ENCODE measurements around the gene MYL4.

Gene MYL4

GRCh38 chr17:47192554-47192953 lies 16.6 kb upstream of the MYL4 start:
- no peaks in the 10 kb centered on the region for H3K4me1 ChIP-seq (ENCODE audit: control insufficient read depth, insufficient read depth, low read length)
- no peak overlapping the region for H3K9ac ChIP-seq (ENCODE audit: low read length in 2 of 2)
- H3K4me3 ChIP-seq (ENCODE audit: low read length in 2 of 2) = no peak overlapping the region
- H3K9me3 ChIP-seq (ENCODE audit: control insufficient read depth in 2 of 2, low read length in 2 of 2) = no peaks in the 10 kb centered on the region
- H3K27me3 ChIP-seq (ENCODE audit: control insufficient read depth in 1 of 2, insufficient read depth in 2 of 2, low read length in 2 of 2) = no peaks in the 10 kb centered on the region
- no peaks in the 10 kb centered on the region for H3K36me3 ChIP-seq (ENCODE audit: control insufficient read depth in 2 of 2, insufficient read depth in 2 of 2, low read length in 2 of 2)
- H3K27ac ChIP-seq (ENCODE audit: low read length) = no peak overlapping the region

- H3K36me3 ChIP-seq (ENCODE audit: control insufficient read depth in 2 of 2, insufficient read depth in 2 of 2, low read length in 2 of 2) = no peaks in the 10 kb centered on the region
- H3K27ac ChIP-seq (ENCODE audit: low read length) = no peak overlapping the region
- H3K27me3 ChIP-seq (ENCODE audit: control insufficient read depth in 1 of 2, insufficient read depth in 2 of 2, low read length in 2 of 2) = no peaks in the 10 kb centered on the region
- H3K9me3 ChIP-seq (ENCODE audit: control insufficient read depth in 2 of 2, low read length in 2 of 2) = no peaks in the 10 kb centered on the region
- H3K9ac ChIP-seq (ENCODE audit: low read length in 2 of 2) = no peak overlapping the region
- no peak overlapping the region for H3K4me3 ChIP-seq (ENCODE audit: low read length in 2 of 2)
- no peaks in the 10 kb centered on the region for H3K4me1 ChIP-seq (ENCODE audit: control insufficient read depth, insufficient read depth, low read length)
Observed at GRCh38 chr17:47193931-47194511, 15.1 kb upstream of the MYL4 start.

- Histone ChIP-seq H3K27ac (ENCODE audit: low read length) (no peak overlapping the region), H3K9me3 (ENCODE audit: control insufficient read depth in 2 of 2, low read length in 2 of 2) (no peaks in the 10 kb centered on the region), H3K4me1 (ENCODE audit: control insufficient read depth, insufficient read depth, low read length) (no peaks in the 10 kb centered on the region), H3K36me3 (ENCODE audit: control insufficient read depth in 2 of 2, insufficient read depth in 2 of 2, low read length in 2 of 2) (no peaks in the 10 kb centered on the region), H3K27me3 (ENCODE audit: control insufficient read depth in 1 of 2, insufficient read depth in 2 of 2, low read length in 2 of 2) (no peaks in the 10 kb centered on the region), H3K9ac (ENCODE audit: low read length in 2 of 2) (no peak overlapping the region), H3K4me3 (ENCODE audit: low read length in 2 of 2) (no peak overlapping the region)
Observed at GRCh38 chr17:47197821-47198220, 11.3 kb upstream of the MYL4 start.

GRCh38 chr17:47199627-47200324 lies 9.4 kb upstream of the MYL4 start:
- Histone ChIP-seq H3K27ac (ENCODE audit: low read length) (no peak overlapping the region), H3K27me3 (ENCODE audit: control insufficient read depth in 1 of 2, insufficient read depth in 2 of 2, low read length in 2 of 2) (no peaks in the 10 kb centered on the region), H3K4me3 (ENCODE audit: low read length in 2 of 2) (no peak overlapping the region), H3K9me3 (ENCODE audit: control insufficient read depth in 2 of 2, low read length in 2 of 2) (no peaks in the 10 kb centered on the region), H3K36me3 (ENCODE audit: control insufficient read depth in 2 of 2, insufficient read depth in 2 of 2, low read length in 2 of 2) (no peaks in the 10 kb centered on the region), H3K4me1 (ENCODE audit: control insufficient read depth, insufficient read depth, low read length) (peaks cover 10% of the 10 kb centered on the region), H3K9ac (ENCODE audit: low read length in 2 of 2) (no peak overlapping the region)

- Histone ChIP-seq H3K4me1 (ENCODE audit: control insufficient read depth, insufficient read depth, low read length) (peaks cover 15% of the 10 kb centered on the region), H3K9ac (ENCODE audit: low read length in 2 of 2) (no peak overlapping the region), H3K36me3 (ENCODE audit: control insufficient read depth in 2 of 2, insufficient read depth in 2 of 2, low read length in 2 of 2) (no peaks in the 10 kb centered on the region), H3K27ac (ENCODE audit: low read length) (no peak overlapping the region), H3K27me3 (ENCODE audit: control insufficient read depth in 1 of 2, insufficient read depth in 2 of 2, low read length in 2 of 2) (no peaks in the 10 kb centered on the region), H3K4me3 (ENCODE audit: low read length in 2 of 2) (no peak overlapping the region), H3K9me3 (ENCODE audit: control insufficient read depth in 2 of 2, low read length in 2 of 2) (no peaks in the 10 kb centered on the region)
Observed at GRCh38 chr17:47200325-47200664, 8.9 kb upstream of the MYL4 start.

- no peaks in the 10 kb centered on the region for H3K9me3 ChIP-seq (ENCODE audit: control insufficient read depth in 2 of 2, low read length in 2 of 2)
- no peak overlapping the region for H3K4me3 ChIP-seq (ENCODE audit: low read length in 2 of 2)
- H3K27me3 ChIP-seq (ENCODE audit: control insufficient read depth in 1 of 2, insufficient read depth in 2 of 2, low read length in 2 of 2) = no peaks in the 10 kb centered on the region
- no peak overlapping the region for H3K9ac ChIP-seq (ENCODE audit: low read length in 2 of 2)
- no peak overlapping the region for H3K27ac ChIP-seq (ENCODE audit: low read length)
- peaks cover 22% of the 10 kb centered on the region for H3K4me1 ChIP-seq (ENCODE audit: control insufficient read depth, insufficient read depth, low read length)
- no peaks in the 10 kb centered on the region for H3K36me3 ChIP-seq (ENCODE audit: control insufficient read depth in 2 of 2, insufficient read depth in 2 of 2, low read length in 2 of 2)
Observed at GRCh38 chr17:47201166-47201565, 8.0 kb upstream of the MYL4 start.

- Histone ChIP-seq H3K4me3 (ENCODE audit: low read length in 2 of 2) (peak overlapping the region in 1 of 2 donors; percentile 40), H3K36me3 (ENCODE audit: control insufficient read depth in 2 of 2, insufficient read depth in 2 of 2, low read length in 2 of 2) (no peaks in the 10 kb centered on the region), H3K9me3 (ENCODE audit: control insufficient read depth in 2 of 2, low read length in 2 of 2) (no peaks in the 10 kb centered on the region), H3K9ac (ENCODE audit: low read length in 2 of 2) (no peak overlapping the region), H3K27me3 (ENCODE audit: control insufficient read depth in 1 of 2, insufficient read depth in 2 of 2, low read length in 2 of 2) (no peaks in the 10 kb centered on the region), H3K27ac (ENCODE audit: low read length) (peak overlapping the region; percentile 60), H3K4me1 (ENCODE audit: control insufficient read depth, insufficient read depth, low read length) (peaks cover 22% of the 10 kb centered on the region)
Observed at GRCh38 chr17:47203984-47204721, 5.0 kb upstream of the MYL4 start.

- no peaks in the 10 kb centered on the region for H3K9me3 ChIP-seq (ENCODE audit: control insufficient read depth in 2 of 2, low read length in 2 of 2)
- H3K4me3 ChIP-seq (ENCODE audit: low read length in 2 of 2) = peak overlapping the region in 1 of 2 donors; percentile 47
- H3K36me3 ChIP-seq (ENCODE audit: control insufficient read depth in 2 of 2, insufficient read depth in 2 of 2, low read length in 2 of 2) = no peaks in the 10 kb centered on the region
- peak overlapping the region; percentile 60 for H3K27ac ChIP-seq (ENCODE audit: low read length)
- no peaks in the 10 kb centered on the region for H3K27me3 ChIP-seq (ENCODE audit: control insufficient read depth in 1 of 2, insufficient read depth in 2 of 2, low read length in 2 of 2)
- peaks cover 22% of the 10 kb centered on the region for H3K4me1 ChIP-seq (ENCODE audit: control insufficient read depth, insufficient read depth, low read length)
- no peak overlapping the region for H3K9ac ChIP-seq (ENCODE audit: low read length in 2 of 2)
Observed at GRCh38 chr17:47204722-47205418, 4.3 kb upstream of the MYL4 start.

GRCh38 chr17:47205419-47205963 lies 3.7 kb upstream of the MYL4 start:
- no peak overlapping the region for H3K9ac ChIP-seq (ENCODE audit: low read length in 2 of 2)
- peak overlapping the region; percentile 60 for H3K27ac ChIP-seq (ENCODE audit: low read length)
- H3K27me3 ChIP-seq (ENCODE audit: control insufficient read depth in 1 of 2, insufficient read depth in 2 of 2, low read length in 2 of 2) = no peaks in the 10 kb centered on the region
- H3K4me3 ChIP-seq (ENCODE audit: low read length in 2 of 2) = peak overlapping the region in 1 of 2 donors; percentile 47
- peaks cover 22% of the 10 kb centered on the region for H3K4me1 ChIP-seq (ENCODE audit: control insufficient read depth, insufficient read depth, low read length)
- no peaks in the 10 kb centered on the region for H3K36me3 ChIP-seq (ENCODE audit: control insufficient read depth in 2 of 2, insufficient read depth in 2 of 2, low read length in 2 of 2)
- no peaks in the 10 kb centered on the region for H3K9me3 ChIP-seq (ENCODE audit: control insufficient read depth in 2 of 2, low read length in 2 of 2)

GRCh38 chr17:47207143-47208067 lies 1.7 kb upstream of the MYL4 start:
- H3K9ac ChIP-seq (ENCODE audit: low read length in 2 of 2) = no peak overlapping the region
- no peaks in the 10 kb centered on the region for H3K9me3 ChIP-seq (ENCODE audit: control insufficient read depth in 2 of 2, low read length in 2 of 2)
- no peaks in the 10 kb centered on the region for H3K27me3 ChIP-seq (ENCODE audit: control insufficient read depth in 1 of 2, insufficient read depth in 2 of 2, low read length in 2 of 2)
- H3K4me3 ChIP-seq (ENCODE audit: low read length in 2 of 2) = no peak overlapping the region
- H3K36me3 ChIP-seq (ENCODE audit: control insufficient read depth in 2 of 2, insufficient read depth in 2 of 2, low read length in 2 of 2) = no peaks in the 10 kb centered on the region
- H3K27ac ChIP-seq (ENCODE audit: low read length) = no peak overlapping the region
- peaks cover 22% of the 10 kb centered on the region for H3K4me1 ChIP-seq (ENCODE audit: control insufficient read depth, insufficient read depth, low read length)
